LNCaP clone FGC (cell line): ENCODE data around the gene ITGAV.

Source experiments
- DNase-seq: peaks from one replicate; pipeline ENCODE4 v3.0.0-alpha.2; 2011; ENCODE audit warnings: low read depth
- H3K4me3 ChIP-seq: 2 replicates; pipeline ENCODE4 v1.5.1; 2011; ENCODE audit warnings: mild to moderate bottlenecking, low read depth, low read length, control low read depth
- CTCF ChIP-seq: IDR thresholded peaks from 2 replicates; pipeline ENCODE4 v1.5.1; 2012; ENCODE audit warnings: mild to moderate bottlenecking; ENCODE audit not compliant: control insufficient read depth, insufficient read depth; ENCODE audit errors: extremely low read depth

ITGAV gene

GRCh38 chr2:186675380-186675779, 85.5 kb downstream of the ITGAV start:
- no peak overlapping the region for H3K4me3 ChIP-seq
- no peak for TF ChIP-seq CTCF
- peak; percentile 83 for DNase-seq

GRCh38 chr2:186683341-186683740, 93.5 kb downstream of the ITGAV start:
- TF ChIP-seq CTCF, result no peak
- no peak overlapping the region for H3K4me3 ChIP-seq
- DNase-seq, result no peak

- no peak for DNase-seq
- H3K4me3 ChIP-seq, result no peak overlapping the region
- no peak for TF ChIP-seq CTCF
These were observed 98.0 kb downstream of the ITGAV start for GRCh38 chr2:186687807-186688211.

GRCh38 chr2:186688813-186689212, 99.0 kb downstream of the ITGAV start:
- DNase-seq, result peak; percentile 43

GRCh38 chr2:186690786-186691185, 100.9 kb downstream of the ITGAV start:
- no peak overlapping the region for H3K4me3 ChIP-seq
- no peak for TF ChIP-seq CTCF
- no peak for DNase-seq

More at GRCh38 chr2:186688813-186689212, 99.0 kb downstream of the ITGAV start:
- no peak for TF ChIP-seq CTCF
- H3K4me3 ChIP-seq, result no peak overlapping the region

- no peak for DNase-seq
- no peak for TF ChIP-seq CTCF
- no peak overlapping the region for H3K4me3 ChIP-seq
These were observed 101.4 kb downstream of the ITGAV start for GRCh38 chr2:186691231-186691630.

- DNase-seq, result no peak
- TF ChIP-seq CTCF, result no peak
- H3K4me3 ChIP-seq, result no peak overlapping the region
These were observed 102.0 kb downstream of the ITGAV start for GRCh38 chr2:186691900-186692299.
